Natural killer cell (primary cell): ENCODE measurements around the gene CAMKK2. TPM values are rescaled to one million over a fixed set of nuclear protein-coding genes. Genes with fewer than 3 reads are reported as not detected.
"Not testable (repeated sequence)": the region's sequence is repeated elsewhere in the genome, so short reads cannot be mapped to it uniquely, and the experiment has no call there.

Experiments used
- ATAC-seq, 3 donors: fragments of 150-1000 bp in 2 of 3; fragments of 200-7000 bp in 1 of 3; cut with Tn5 transposase; 1 replicate in 1 of 3; 2 replicates in 2 of 3; pipeline ENCODE4 v1.10.0; 2021; ENCODE audit warnings: mild to moderate bottlenecking in 2 of 3, moderate library complexity in 2 of 3
- DNase-seq, 2 donors: peaks; one replicate each; pipeline versions ENCODE4 v3.0.0 to v3.0.0-alpha.2; 2013 to 2021; ENCODE audit warnings: mixed read lengths in 1 of 2
- H3K27ac ChIP-seq: one replicate; pipeline ENCODE4 v1.5.1; 2013; ENCODE audit warnings: mild to moderate bottlenecking, low read length
- H3K27me3 ChIP-seq: one replicate; pipeline ENCODE4 v1.6.1; 2013; ENCODE audit warnings: low read length; ENCODE audit not compliant: control insufficient read depth, insufficient read depth
- H3K36me3 ChIP-seq: one replicate; pipeline ENCODE4 v1.6.1; 2013; ENCODE audit warnings: low read length; ENCODE audit not compliant: control insufficient read depth, insufficient read depth
- H3K4me1 ChIP-seq: one replicate; pipeline ENCODE4 v1.6.1; 2013; ENCODE audit warnings: low read length; ENCODE audit not compliant: control insufficient read depth, insufficient read depth
- H3K4me3 ChIP-seq: one replicate; pipeline ENCODE4 v1.5.1; 2013; ENCODE audit warnings: low read length
- H3K9me3 ChIP-seq: one replicate; pipeline ENCODE4 v1.6.1; 2013; ENCODE audit warnings: low read length; ENCODE audit not compliant: control insufficient read depth, insufficient read depth
- H3K27ac Mint-ChIP-seq, 2 donors: one replicate each; pipeline ENCODE4 v1.8.0; 2022; ENCODE audit warnings: mild to moderate bottlenecking in 2 of 2, mixed read lengths in 2 of 2, moderate library complexity in 1 of 2
- H3K27me3 Mint-ChIP-seq, 2 donors: one replicate each; pipeline ENCODE4 v1.8.0; 2022; ENCODE audit warnings: low read depth in 2 of 2, mixed read lengths in 2 of 2
- H3K36me3 Mint-ChIP-seq: one replicate; pipeline ENCODE4 v1.8.0; 2022; ENCODE audit warnings: mixed read lengths
- H3K4me1 Mint-ChIP-seq, 2 donors: one replicate each; pipeline ENCODE4 v1.8.0; 2022; ENCODE audit warnings: mixed read lengths in 2 of 2
- H3K4me3 Mint-ChIP-seq: one replicate; pipeline ENCODE4 v1.8.0; 2022; ENCODE audit warnings: mild to moderate bottlenecking, moderate library complexity, mixed read lengths
- H3K9me3 Mint-ChIP-seq, 2 donors: one replicate each; pipeline ENCODE4 v1.8.0; 2022; ENCODE audit warnings: mixed read lengths in 2 of 2
- WGBS: methylation state at CpG from one replicate; pipeline ENCODE4 v1.1.7; 2013; ENCODE audit warnings: missing lambda C conversion rate; ENCODE audit not compliant: insufficient coverage; 5-methylcytosine and 5-hydroxymethylcytosine counted together
- intact Hi-C: fragments of 100-400 bp; cut with micrococcal nuclease; formaldehyde crosslinking; loops from one replicate; pipeline ENCODE4 v1.14.2; 2022
- total RNA-seq, 4 donors: library from RNA; stranded (reverse); fragments of 120-200 nt in 1 of 4; gene quantifications; one replicate each; pipeline versions ENCODE4 v1.2.3 to v1.2.4, GENCODE V29; 2013 to 2022
- TF ChIP-seq, protein P1 (sequence below): fragments of 200-600 bp; IDR thresholded peaks from one replicate; pipeline ENCODE4 v1.8.0; 2022; ENCODE audit warnings: antibody characterized with exemption

The CAMKK2 gene
- total RNA-seq, 3 donors from 2014 or later (not counting 1 experiment from before 2014, with no cell fraction given), result 19.6 to 27.4 (median 20.9) TPM

DNA sequence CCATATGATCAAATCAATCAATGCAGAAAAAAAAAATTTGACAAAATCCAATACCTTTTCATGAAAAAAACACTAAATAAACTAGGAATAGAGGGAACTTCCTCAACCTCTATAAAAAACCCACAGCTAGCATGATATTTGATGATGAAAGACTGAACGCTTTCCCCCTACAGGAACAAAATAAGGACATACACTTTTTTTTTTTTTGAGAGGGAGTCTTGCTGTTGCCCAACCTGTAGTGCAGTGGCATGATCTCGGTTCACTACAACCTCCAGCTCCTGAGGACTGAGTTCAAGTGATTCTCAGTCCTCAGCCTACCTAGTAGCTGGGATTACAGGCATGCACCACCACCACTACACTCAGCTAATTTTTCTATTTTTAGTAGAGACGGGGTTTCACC lies 17.9 kb upstream of the CAMKK2 start:
- Mint-ChIP-seq H3K27me3 (no peaks in the 10 kb centered on the region), H3K27ac (peak overlapping the region in 1 of 2 donors; percentile 36), H3K4me1 (peaks cover 12 to 15% of the 10 kb centered on the region in 2 donors), H3K9me3 (no peaks in the 10 kb centered on the region), H3K36me3 (peaks cover 22% of the 10 kb centered on the region), H3K4me3 (no peak overlapping the region)
- Histone ChIP-seq H3K4me3 (no peak overlapping the region), H3K9me3 (no peaks in the 10 kb centered on the region), H3K27me3 (no peaks in the 10 kb centered on the region), H3K4me1 (no peaks in the 10 kb centered on the region), H3K36me3 (peaks cover 44% of the 10 kb centered on the region), H3K27ac (no peak overlapping the region)
- intact Hi-C loops, result no loop called here
- 74% methylated on average over 3 of the region's 3 CpGs for whole genome bisulfite sequencing
- TF ChIP-seq, protein P1, sequence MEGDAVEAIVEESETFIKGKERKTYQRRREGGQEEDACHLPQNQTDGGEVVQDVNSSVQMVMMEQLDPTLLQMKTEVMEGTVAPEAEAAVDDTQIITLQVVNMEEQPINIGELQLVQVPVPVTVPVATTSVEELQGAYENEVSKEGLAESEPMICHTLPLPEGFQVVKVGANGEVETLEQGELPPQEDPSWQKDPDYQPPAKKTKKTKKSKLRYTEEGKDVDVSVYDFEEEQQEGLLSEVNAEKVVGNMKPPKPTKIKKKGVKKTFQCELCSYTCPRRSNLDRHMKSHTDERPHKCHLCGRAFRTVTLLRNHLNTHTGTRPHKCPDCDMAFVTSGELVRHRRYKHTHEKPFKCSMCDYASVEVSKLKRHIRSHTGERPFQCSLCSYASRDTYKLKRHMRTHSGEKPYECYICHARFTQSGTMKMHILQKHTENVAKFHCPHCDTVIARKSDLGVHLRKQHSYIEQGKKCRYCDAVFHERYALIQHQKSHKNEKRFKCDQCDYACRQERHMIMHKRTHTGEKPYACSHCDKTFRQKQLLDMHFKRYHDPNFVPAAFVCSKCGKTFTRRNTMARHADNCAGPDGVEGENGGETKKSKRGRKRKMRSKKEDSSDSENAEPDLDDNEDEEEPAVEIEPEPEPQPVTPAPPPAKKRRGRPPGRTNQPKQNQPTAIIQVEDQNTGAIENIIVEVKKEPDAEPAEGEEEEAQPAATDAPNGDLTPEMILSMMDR, result no peak
- DNase-seq (no peak), ATAC-seq (no peak)

DNA sequence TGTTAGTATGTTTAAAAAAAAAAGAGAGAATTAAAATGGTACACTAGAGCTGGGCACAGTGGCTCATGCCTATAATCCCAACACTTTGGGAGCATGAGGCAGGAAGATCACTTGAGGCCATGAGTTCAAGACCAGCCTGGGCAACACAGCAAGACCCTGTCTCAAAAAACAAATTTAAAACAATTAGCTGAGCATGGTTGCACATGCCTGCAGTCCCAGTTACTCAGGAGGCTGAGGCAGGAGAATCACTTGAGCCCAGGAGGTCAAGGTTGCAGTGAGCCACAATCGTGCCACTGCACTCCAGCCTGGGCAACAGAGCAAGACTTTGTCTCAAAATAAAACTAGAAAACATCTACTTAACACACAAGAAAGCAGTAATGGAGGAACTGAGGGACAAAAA lies 13.7 kb upstream of the CAMKK2 start:
- WGBS, result no CpG with 5 or more reads among the region's 1 CpG
- intact Hi-C loops, H3K27ac Mint-ChIP-seq, H3K4me3 ChIP-seq, H3K27ac ChIP-seq, H3K27me3 Mint-ChIP-seq, H3K4me3 Mint-ChIP-seq, H3K9me3 Mint-ChIP-seq, H3K27me3 ChIP-seq, H3K9me3 ChIP-seq, H3K4me1 ChIP-seq, DNase-seq, ATAC-seq: not testable (repeated sequence)
- H3K36me3 ChIP-seq, result peaks cover 34% of the 10 kb centered on the region
- H3K4me1 Mint-ChIP-seq, result peaks cover 12 to 15% of the 10 kb centered on the region in 2 donors
- H3K36me3 Mint-ChIP-seq, result peaks cover 29% of the 10 kb centered on the region

DNA sequence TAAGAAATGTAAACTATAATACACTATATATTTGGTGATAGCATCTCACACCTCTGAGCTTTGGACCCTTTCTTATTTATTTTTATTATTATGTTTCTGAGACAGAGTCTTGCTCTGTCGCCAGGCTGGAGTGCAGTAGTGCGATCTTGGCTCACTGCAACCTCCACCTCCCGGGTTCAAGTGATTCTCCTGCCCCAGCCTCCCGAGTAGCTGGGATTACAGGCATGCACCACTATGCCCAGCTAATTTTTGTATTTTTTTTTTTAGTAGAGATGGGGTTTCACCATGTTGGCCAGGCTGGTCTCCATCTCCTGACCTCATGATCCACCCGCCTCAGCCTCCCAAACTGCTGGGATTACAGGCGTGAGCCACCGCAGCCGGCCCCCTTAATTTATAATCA lies 10.9 kb upstream of the CAMKK2 start:
- 96% methylated on average over 7 of the region's 8 CpGs for WGBS
- H3K4me1 Mint-ChIP-seq, H3K4me3 ChIP-seq, DNase-seq, H3K4me3 Mint-ChIP-seq, H3K27ac Mint-ChIP-seq, H3K27me3 Mint-ChIP-seq, H3K27ac ChIP-seq, H3K9me3 ChIP-seq, H3K9me3 Mint-ChIP-seq, H3K27me3 ChIP-seq, intact Hi-C loops, ATAC-seq, H3K4me1 ChIP-seq: not testable (repeated sequence)
- peaks cover 32% of the 10 kb centered on the region for H3K36me3 ChIP-seq
- peaks cover 23% of the 10 kb centered on the region for H3K36me3 Mint-ChIP-seq

DNA sequence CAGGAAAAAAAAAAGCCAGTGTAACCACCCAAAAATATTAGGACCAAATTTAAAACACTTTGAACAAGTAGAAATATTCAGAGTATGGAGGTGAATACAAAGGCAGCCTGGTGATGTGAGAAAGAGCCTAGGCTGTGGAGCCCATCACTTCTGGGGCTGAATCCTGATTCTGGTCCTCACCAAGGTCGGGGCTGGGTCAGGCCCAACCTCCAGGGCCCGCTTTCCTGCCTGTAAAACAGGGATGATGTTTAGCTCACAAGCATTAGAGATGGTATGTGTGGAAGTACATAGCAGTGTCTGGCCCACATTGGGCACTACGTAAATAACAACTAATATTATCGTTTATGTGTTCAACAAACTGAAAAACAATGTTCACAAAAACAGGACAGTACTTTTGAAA lies 7.8 kb upstream of the CAMKK2 start:
- H3K9me3 Mint-ChIP-seq, result no peaks in the 10 kb centered on the region
- H3K9me3 ChIP-seq, result no peaks in the 10 kb centered on the region
- H3K36me3 Mint-ChIP-seq, result peaks cover 8% of the 10 kb centered on the region
- H3K4me1 ChIP-seq, result no peaks in the 10 kb centered on the region
- H3K27me3 ChIP-seq, result no peaks in the 10 kb centered on the region
- DNase-seq, result no peak
- H3K27ac ChIP-seq, result no peak overlapping the region
- peaks cover 13% of the 10 kb centered on the region for H3K36me3 ChIP-seq
- H3K4me3 ChIP-seq, result no peak overlapping the region
- 90% methylated on average over 4 of the region's 4 CpGs for WGBS
- ATAC-seq, result no peak
- no peaks in the 10 kb centered on the region for H3K4me1 Mint-ChIP-seq
- no peaks in the 10 kb centered on the region for H3K27me3 Mint-ChIP-seq
- TF ChIP-seq, protein P1, result no peak
- intact Hi-C loops, result no loop called here
- no peak overlapping the region for H3K27ac Mint-ChIP-seq
- no peak overlapping the region for H3K4me3 Mint-ChIP-seq
